Body of pancreas (tissue), 4 donors: ENCODE results near the gene MANBA.

Source experiments
- CTCF ChIP-seq, 7 experiments: fragments of 450-650 bp in 4 of 7; fragments of 200-600 bp in 3 of 7; sonication (generic) in 3 of 7; IDR thresholded peaks; one replicate each; pipeline ENCODE4 v1.5.1; 2016 to 2019; ENCODE audit warnings: antibody characterized with exemption in 7 of 7
- POLR2A ChIP-seq, 3 donors: fragments of 450-650 bp; IDR thresholded peaks; one replicate each; pipeline ENCODE4 v1.6.1; 2016; ENCODE audit warnings: antibody characterized with exemption in 3 of 3, mild to moderate bottlenecking in 2 of 3

GRCh38 chr4:102585329-102585728, 175.4 kb downstream of the MANBA start:
- no peak for TF ChIP-seq CTCF (IDR thresholded peaks at IDR 0.05)
- no peak for TF ChIP-seq POLR2A (IDR thresholded peaks at IDR 0.05)
